CMK (cell line): ENCODE data around the gene TXNDC16.
"Not testable (repeated sequence)": the region's sequence is repeated elsewhere in the genome, so short reads cannot be mapped to it uniquely, and the experiment has no call there.

Experiments
- DNase-seq: peaks from one replicate; pipeline ENCODE4 v3.0.0-alpha.2; 2010; ENCODE audit warnings: low read depth

Gene TXNDC16

GRCh38 chr14:52538623-52539022 lies 13.7 kb downstream of the TXNDC16 start:
- no peak for DNase-seq

GRCh38 chr14:52536269-52536668 lies 16.0 kb downstream of the TXNDC16 start:
- no peak for DNase-seq

DNA sequence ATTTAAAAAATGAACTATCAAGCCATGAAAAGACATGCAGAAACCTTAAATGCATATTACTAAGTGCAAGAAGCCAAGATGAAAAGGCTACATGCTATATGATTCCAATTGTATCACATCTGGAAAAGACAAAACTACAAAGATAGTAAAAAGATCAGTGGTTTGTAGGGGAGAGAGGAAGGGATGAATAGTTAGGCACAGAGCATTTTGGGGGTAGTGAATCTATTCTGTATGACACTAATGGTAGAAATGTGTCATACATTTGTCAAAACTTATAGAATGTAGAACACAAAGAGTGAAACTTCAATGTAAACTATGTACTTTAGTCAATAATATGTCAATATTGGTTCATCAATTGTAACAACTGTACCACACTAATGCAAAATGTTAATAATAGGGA lies 20.8 kb downstream of the TXNDC16 start:
- DNase-seq, result no peak

DNA sequence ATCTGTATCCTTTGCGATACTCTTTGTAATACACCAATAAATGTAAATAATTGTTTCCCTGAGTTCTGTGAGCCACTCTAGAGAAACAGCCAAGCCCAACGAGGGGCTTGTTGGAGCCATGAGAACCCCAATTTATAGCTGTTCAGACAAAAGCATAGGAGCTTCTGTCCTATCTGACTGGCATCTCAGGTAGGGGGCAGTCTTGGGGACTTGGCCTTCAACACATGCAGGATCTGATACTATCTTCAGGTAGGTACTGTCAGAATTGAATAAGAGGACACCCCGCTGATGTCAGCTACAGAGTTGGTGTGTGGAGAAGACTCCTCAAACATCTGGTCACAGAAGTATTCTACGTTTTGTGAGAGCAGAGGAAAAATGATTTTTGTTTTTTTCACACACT lies 25.3 kb downstream of the TXNDC16 start:
- DNase-seq, result no peak

DNA sequence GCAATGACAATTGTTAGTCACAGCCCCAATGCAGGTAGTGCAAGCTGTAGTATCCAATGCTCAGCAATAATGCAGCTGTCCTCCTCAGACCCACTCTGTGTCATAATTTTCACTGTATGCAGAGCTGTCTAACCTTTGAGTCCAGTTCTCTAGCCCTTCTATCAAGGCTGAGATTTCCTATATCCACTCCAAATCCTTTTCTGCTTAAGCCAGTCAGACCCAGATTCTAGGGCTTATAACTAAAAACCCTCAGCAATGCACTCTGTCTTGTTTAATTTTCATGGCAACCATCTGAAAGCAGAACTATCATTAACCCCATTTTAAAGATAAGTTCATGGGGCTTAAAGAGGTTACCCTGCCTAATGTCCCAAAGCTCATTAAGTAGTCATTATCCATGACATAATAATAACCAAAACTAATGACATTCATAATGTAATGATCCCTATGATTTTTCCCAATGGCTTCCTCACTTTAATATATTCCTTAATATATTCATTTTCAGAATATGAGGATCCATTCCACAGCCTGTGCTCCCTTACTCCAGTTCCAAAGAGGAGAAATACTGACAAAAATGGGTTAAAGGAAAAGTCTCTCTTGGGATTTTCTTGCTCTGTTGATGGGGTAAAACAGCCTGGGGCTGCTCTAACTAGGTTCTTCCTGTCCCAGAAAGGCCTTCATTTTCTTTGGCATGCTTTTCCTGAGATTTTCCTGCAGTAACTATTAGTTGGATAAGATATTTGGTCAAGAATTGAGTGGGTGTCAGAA lies 29.5 kb downstream of the TXNDC16 start:
- DNase-seq, result no peak

DNA sequence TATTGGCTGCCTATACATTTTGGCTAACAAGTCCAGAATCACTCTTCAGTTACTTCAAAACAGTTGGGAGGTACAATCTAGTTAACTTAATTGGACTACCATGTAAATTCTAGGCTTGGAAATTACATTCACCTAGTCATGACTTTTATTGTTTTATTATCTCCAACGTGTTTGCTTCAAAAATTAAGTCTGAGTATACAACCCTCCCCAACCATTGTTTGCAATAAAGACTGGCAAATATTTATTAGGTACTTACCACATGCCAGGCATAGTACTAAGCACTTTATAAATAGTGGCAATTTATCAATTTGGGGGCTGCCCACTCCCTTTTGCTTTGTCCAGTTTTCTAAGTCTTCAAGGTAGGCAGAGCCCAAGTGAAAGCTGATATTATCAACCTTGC lies 30.3 kb downstream of the TXNDC16 start:
- no peak for DNase-seq

- DNase-seq, result no peak
These were observed 38.1 kb downstream of the TXNDC16 start for GRCh38 chr14:52514046-52514811.

- DNase-seq, result no peak
These were observed 39.1 kb downstream of the TXNDC16 start for GRCh38 chr14:52513249-52513648.

DNA sequence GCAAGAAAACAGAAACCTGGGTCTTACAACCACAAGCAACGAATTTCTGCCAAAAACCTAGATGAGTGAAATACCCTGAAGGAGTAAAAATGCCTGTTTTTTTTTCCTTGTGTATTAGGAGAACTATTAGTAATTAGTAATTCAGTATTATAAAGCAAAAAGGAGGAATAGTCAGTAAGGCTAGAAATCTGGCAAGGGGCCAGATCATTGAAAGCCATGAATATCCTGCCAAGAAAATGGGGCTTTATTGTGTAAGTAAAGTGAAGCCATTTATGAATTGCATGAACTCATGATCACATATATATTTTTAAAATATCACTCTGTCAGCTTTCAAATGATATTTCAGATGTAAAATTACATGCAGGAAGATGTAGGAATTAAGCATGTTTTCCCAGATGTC lies 57.9 kb downstream of the TXNDC16 start:
- DNase-seq, result no peak

- no peak for DNase-seq
These were observed 66.8 kb downstream of the TXNDC16 start for GRCh38 chr14:52485350-52485960.

GRCh38 chr14:52481864-52482263 lies 70.4 kb downstream of the TXNDC16 start:
- no peak for DNase-seq

DNA sequence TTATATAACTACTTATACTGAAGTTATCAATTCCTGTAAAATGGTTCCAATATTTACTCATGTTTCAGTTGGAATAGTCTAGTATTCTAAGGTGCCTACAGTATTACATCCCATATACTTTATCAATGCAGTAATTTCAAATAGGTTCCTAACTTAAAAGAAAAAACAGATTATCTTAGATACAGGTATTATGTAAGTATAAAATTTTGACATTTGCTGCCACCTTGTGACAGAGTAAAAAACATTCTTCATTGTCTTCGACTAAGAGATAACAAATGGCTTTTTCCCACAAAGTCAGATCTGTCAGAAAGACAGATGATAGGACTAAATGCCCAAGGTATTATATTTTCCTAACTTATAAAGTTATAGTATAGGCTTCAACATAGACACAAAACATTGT lies 78.7 kb downstream of the TXNDC16 start:
- DNase-seq, result no peak

DNA sequence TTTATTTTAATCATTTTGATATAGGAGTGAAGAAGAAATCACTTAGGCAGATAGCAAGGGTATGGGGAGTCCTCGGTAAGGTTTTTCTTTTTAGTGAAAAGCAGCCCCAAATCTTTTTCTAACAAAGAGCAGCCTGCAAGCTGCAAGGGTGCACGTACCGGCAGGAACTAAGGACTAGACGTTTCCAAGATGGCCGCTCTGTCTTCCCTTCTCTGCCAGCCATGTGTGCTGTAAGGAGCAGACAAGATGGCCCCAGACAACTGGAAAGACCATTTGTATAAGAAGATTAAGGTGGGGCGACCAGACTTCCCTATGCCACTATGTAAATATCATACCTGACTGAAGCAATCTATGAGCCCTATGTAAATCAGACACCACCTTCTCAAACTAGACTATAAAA lies 79.6 kb downstream of the TXNDC16 start:
- DNase-seq, result no peak

GRCh38 chr14:52472251-52472650 lies 80.1 kb downstream of the TXNDC16 start:
- DNase-seq, result not testable (repeated sequence)

GRCh38 chr14:52467515-52468266 lies 84.6 kb downstream of the TXNDC16 start:
- DNase-seq, result no peak

GRCh38 chr14:52464175-52464574 lies 88.1 kb downstream of the TXNDC16 start:
- DNase-seq, result no peak

DNA sequence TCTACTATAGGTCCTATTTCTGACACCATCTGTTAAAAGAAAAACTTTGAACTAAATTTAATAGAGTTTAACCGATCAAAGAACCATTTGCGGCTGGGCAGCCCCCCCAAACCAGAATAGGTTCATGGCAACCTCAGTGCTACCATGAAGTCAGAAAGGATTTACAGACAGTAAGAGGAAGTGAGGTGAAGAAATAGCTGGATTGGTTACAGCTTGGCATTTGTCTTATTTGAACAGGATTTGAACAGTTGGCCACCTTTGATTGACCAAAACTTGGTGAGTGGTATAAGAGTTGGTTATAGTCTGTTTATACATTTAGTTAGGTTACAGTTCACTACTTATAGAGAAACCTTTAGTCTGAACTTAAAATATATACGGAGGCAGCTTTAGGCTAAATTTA lies 88.9 kb downstream of the TXNDC16 start:
- no peak for DNase-seq

DNA sequence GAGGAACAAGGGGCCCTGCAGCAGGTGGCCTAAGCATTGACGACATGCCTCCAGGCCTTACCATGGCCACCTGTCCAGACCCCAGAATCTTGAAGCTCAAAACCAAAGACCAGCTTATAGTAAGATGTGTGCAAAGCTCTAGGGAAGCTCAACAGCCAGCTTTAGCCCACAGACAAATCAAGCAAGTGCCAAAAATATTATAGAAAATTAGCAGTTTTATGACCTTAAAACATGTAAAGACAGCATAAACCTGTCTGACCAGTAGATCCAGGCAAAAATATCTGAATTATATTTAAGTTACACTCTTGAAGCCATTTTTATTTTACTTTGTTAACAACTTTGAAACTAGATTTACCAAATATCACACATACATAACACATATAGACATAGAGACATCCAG lies 90.6 kb downstream of the TXNDC16 start:
- DNase-seq, result no peak

DNA sequence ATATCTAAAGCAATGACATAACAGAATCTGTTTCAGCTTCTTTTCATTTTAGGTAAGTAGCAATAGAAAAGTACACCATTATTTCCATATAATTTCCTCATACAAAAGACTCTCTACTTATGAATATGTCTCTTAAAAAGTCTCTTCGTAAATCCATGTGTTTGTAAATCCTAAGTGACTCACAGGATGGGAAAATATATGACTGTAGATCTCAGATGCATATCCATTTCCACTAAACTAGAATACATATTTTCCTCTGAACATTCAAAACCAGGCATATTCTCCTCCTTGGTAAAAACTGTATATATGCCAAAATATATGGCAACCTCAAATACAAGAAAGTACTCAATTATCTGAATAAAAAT lies 93.6 kb downstream of the TXNDC16 start:
- no peak for DNase-seq

DNA sequence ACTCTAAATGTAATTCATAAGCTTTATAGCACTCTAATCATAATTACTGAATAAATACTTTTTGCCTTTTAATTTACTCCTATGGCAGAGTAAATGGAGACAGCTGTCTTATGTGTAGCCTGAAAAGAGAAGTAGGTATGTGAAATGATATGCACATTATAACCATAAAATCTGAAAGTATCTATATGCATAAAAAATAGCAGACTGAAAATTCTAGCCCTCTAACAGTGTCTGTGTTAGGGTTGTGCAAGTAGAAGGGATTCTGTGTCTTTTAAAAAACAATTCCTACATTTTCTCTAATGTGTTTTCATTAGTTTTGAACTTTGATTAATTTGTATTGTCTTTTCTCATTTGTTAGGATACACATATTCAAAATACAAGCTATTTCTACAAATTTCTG lies 94.9 kb downstream of the TXNDC16 start:
- DNase-seq, result no peak

GRCh38 chr14:52455291-52456088 lies 96.8 kb downstream of the TXNDC16 start:
- DNase-seq, result no peak

- DNase-seq, result no peak
These were observed 105.1 kb downstream of the TXNDC16 start for GRCh38 chr14:52447236-52447635.
